Measurements from ENCODE around the gene RTN4RL1.

DNA sequence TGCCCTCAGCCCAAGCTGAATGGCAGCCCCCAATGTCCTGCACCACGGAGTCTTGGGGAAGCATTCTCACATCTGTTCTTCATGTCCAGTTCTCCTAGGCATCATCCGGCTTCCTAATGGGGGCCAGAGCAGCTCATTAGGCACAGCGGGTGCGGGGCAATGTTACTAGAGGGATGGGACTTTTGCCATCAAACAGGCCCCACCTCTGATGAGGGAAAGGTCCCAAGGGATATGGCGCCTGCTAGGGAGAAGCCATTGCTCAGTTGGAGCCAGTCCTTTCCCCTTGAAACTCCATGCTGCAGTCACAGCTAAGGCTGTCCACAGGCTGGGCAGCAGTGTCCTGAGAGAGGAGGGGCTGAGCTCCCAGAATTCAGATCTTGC, 3.1 kb upstream of the RTN4RL1 start:
- TF ChIP-seq CTCF (conservative IDR thresholded peaks at IDR 0.05; ENCODE audit: low read length) (no peak), EZH2phosphoT487 (IDR thresholded peaks at IDR 0.05; ENCODE audit: borderline replicate concordance, low read depth, low read length) (no peak)
